Ovary (tissue), 3 donors: ENCODE results near the gene ACOT2.

Experiments
- CTCF ChIP-seq, 3 donors: fragments of 450-650 bp in 2 of 3; fragments of 200-600 bp in 1 of 3; IDR thresholded peaks; one replicate each; pipeline versions ENCODE4 v1.5.1 to v1.8.0; 2016 to 2022; ENCODE audit warnings: antibody characterized with exemption in 3 of 3, mild to moderate bottlenecking in 1 of 3
- POLR2A ChIP-seq: fragments of 450-650 bp; IDR thresholded peaks from one replicate; pipeline ENCODE4 v1.6.1; 2017; ENCODE audit warnings: antibody characterized with exemption, mild to moderate bottlenecking, moderate library complexity
- donor health status: DM: no; HTN: no; CAD: no.

GRCh38 chr14:73553845-73554244, 15.2 kb upstream of the ACOT2 start:
- TF ChIP-seq CTCF (IDR thresholded peaks at IDR 0.05) (no peak), POLR2A (no peak)
